ENCODE measurements around the gene INSYN2A.

GRCh38 chr10:127174866-127175265, 21.5 kb downstream of the INSYN2A start:
- no peak for TF ChIP-seq SIN3A (IDR thresholded peaks at IDR 0.05; ENCODE audit: borderline replicate concordance, insufficient read depth, low read length)
- TF ChIP-seq POLR2AphosphoS5 (IDR thresholded peaks at IDR 0.05; ENCODE audit: low read depth, low read length): no peak

Measured in PFSK-1 (cell line).